ENCODE results near the gene RELN. TPM values are rescaled to one million over a fixed set of nuclear protein-coding genes. Genes with fewer than 3 reads are reported as not detected.

Gene RELN
- total RNA-seq, 1 donor from 2014 or later = not detected

DNA sequence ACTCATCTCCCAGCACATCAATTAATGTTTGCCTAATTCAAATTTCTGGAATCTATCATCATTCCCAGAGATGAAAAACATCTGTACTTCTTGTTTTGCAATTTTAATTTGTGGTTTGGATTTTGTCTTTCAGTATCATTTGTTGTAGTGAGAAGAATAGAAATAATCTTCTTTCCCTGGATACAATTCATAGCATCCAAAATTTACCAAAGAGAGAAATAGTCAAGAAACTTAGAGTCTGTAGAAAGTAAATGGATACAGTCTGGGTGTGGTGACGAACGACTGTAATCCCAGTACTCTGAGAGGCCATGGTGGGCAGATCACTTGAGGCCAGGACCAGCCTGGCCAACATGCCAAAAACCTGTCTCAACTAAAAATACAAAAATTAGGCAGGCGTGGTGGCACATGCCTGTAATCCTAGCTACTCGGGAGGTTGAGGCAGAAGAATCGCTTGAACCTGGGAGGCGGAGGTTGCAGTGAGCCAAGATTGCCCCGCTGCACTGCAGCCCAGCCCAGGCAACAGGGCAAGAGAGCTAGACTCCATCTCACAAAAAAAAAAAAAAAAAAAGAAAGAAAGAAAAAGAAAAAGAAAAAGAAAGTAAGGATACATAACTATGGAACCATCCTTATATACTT, 193.0 kb downstream of the RELN start:
- DNase-seq (no peak), ATAC-seq (ENCODE audit: low read depth) (no peak)
- H3K27me3 Mint-ChIP-seq = no peaks in the 10 kb centered on the region
- no peaks in the 10 kb centered on the region for H3K4me1 Mint-ChIP-seq
- H3K9me3 Mint-ChIP-seq = no peaks in the 10 kb centered on the region
- ChIA-PET CTCF (no interaction called here), POLR2A (no interaction called here)
- H3K36me3 Mint-ChIP-seq (ENCODE audit: low read depth) = no peaks in the 10 kb centered on the region
- H3K4me3 Mint-ChIP-seq = no peak overlapping the region
- TF ChIP-seq, protein P1, sequence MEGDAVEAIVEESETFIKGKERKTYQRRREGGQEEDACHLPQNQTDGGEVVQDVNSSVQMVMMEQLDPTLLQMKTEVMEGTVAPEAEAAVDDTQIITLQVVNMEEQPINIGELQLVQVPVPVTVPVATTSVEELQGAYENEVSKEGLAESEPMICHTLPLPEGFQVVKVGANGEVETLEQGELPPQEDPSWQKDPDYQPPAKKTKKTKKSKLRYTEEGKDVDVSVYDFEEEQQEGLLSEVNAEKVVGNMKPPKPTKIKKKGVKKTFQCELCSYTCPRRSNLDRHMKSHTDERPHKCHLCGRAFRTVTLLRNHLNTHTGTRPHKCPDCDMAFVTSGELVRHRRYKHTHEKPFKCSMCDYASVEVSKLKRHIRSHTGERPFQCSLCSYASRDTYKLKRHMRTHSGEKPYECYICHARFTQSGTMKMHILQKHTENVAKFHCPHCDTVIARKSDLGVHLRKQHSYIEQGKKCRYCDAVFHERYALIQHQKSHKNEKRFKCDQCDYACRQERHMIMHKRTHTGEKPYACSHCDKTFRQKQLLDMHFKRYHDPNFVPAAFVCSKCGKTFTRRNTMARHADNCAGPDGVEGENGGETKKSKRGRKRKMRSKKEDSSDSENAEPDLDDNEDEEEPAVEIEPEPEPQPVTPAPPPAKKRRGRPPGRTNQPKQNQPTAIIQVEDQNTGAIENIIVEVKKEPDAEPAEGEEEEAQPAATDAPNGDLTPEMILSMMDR (IDR thresholded peaks at IDR 0.05) = no peak
- intact Hi-C loops (cut with micrococcal nuclease) = no loop called here
- no peak overlapping the region for H3K27ac Mint-ChIP-seq

DNA sequence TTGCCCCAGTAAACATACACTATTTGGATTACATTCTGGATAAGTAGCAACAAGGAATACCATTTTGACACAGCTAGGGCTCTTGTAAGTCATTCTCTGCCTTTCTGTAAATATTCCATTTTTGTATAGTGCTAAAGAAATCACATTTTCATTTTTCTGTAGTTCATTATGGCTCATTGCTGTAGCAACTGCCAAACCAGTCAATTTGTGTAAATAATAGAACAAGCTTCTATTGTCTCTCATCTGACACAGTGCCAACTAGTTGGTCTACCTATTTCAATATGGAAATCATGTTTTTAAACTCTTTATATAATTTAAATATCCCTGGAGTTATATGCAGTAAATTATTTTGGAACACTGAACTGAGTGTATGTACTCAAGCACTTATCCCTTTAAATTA, 193.7 kb downstream of the RELN start:
- Mint-ChIP-seq H3K4me3 (no peak overlapping the region), H3K9me3 (no peaks in the 10 kb centered on the region), H3K4me1 (no peaks in the 10 kb centered on the region), H3K27me3 (no peaks in the 10 kb centered on the region), H3K27ac (no peak overlapping the region), H3K36me3 (ENCODE audit: low read depth) (no peaks in the 10 kb centered on the region)
- ChIA-PET POLR2A (no interaction called here), CTCF (no interaction called here)
- TF ChIP-seq, protein P1 (IDR thresholded peaks at IDR 0.05) = no peak
- no peak for DNase-seq
- ATAC-seq (ENCODE audit: low read depth) = no peak
- intact Hi-C loops (cut with micrococcal nuclease) = no loop called here

DNA sequence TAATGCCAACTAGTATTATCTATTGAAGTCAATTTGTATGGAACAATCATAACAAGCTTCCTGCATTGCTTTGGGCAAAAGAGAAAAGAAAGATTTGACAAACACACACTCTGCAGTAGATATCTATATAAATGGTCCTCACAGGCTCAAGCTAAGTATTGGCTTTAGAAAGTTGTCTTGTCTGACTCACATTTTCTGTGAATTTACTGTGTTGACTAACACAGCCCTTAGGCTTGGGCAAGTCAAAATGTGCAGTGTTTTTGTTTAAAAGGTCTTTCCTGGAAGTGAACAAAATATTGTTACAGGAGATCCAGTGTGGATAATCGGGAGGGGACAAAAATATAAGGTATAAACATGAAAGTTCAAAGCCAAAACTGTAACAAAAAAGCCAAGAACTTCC, 194.4 kb downstream of the RELN start:
- Mint-ChIP-seq H3K4me1 (no peaks in the 10 kb centered on the region), H3K36me3 (ENCODE audit: low read depth) (no peaks in the 10 kb centered on the region), H3K9me3 (no peaks in the 10 kb centered on the region), H3K27me3 (no peaks in the 10 kb centered on the region), H3K27ac (no peak overlapping the region), H3K4me3 (no peak overlapping the region)
- ChIA-PET CTCF (no interaction called here), POLR2A (no interaction called here)
- intact Hi-C loops (cut with micrococcal nuclease) = no loop called here
- DNase-seq = no peak
- TF ChIP-seq, protein P1 (IDR thresholded peaks at IDR 0.05) = no peak
- no peak for ATAC-seq (ENCODE audit: low read depth)

DNA sequence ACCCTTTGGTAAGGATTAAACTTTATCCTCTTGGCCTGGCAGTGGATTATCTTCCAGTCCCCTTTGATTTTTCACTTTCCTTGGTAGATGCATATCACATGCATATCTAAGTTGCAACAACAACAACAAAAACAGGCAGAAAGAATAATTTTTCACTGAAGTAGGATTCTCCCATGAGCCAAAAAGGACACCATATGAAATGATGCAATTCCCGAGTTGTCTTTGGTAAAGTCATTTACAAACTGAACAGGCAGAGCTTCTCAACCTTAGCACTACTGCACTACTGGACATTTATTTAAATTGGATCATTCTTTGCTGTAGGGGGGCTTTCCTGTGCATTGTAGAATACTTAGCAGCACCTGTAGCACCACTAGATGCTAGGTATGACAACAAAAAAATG, 195.0 kb downstream of the RELN start:
- ChIA-PET CTCF (no interaction called here), POLR2A (no interaction called here)
- ATAC-seq (ENCODE audit: low read depth) = no peak
- Mint-ChIP-seq H3K4me3 (no peak overlapping the region), H3K9me3 (no peaks in the 10 kb centered on the region), H3K4me1 (no peaks in the 10 kb centered on the region), H3K27ac (no peak overlapping the region), H3K27me3 (no peaks in the 10 kb centered on the region), H3K36me3 (ENCODE audit: low read depth) (no peaks in the 10 kb centered on the region)
- DNase-seq = no peak
- TF ChIP-seq, protein P1 (IDR thresholded peaks at IDR 0.05) = no peak
- intact Hi-C loops (cut with micrococcal nuclease) = no loop called here

DNA sequence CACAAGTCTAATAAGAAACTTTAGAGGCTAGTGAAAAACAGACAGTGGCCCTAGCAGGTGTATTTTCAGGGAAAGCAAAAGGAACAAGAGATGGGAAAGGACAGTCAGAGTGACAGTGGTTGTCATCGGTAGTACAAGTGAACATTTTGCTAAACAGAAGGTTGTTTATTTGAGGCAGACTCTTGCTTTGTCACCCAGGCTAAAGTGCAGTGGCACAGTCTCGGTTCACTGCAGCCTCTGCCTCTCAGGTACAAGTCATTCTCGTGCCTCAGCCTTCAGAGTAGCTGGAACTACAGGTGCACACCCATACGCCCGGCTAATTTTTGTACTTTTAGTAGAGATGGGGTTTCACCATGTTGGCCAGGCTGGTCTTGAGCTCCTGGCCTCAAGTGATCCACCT, 195.8 kb downstream of the RELN start:
- Mint-ChIP-seq H3K9me3 (no peaks in the 10 kb centered on the region), H3K27me3 (no peaks in the 10 kb centered on the region), H3K27ac (no peak overlapping the region), H3K4me3 (no peak overlapping the region), H3K4me1 (no peaks in the 10 kb centered on the region), H3K36me3 (ENCODE audit: low read depth) (no peaks in the 10 kb centered on the region)
- intact Hi-C loops (cut with micrococcal nuclease) = no loop called here
- TF ChIP-seq, protein P1 (IDR thresholded peaks at IDR 0.05) = no peak
- no peak for DNase-seq
- ChIA-PET POLR2A (no interaction called here), CTCF (no interaction called here)
- ATAC-seq (ENCODE audit: low read depth) = no peak

Data from activated B cell treated with CpG ODN at 0.5 μM for 24 hours (primary cell).